ENCODE data around the gene RBMS3.

DNA sequence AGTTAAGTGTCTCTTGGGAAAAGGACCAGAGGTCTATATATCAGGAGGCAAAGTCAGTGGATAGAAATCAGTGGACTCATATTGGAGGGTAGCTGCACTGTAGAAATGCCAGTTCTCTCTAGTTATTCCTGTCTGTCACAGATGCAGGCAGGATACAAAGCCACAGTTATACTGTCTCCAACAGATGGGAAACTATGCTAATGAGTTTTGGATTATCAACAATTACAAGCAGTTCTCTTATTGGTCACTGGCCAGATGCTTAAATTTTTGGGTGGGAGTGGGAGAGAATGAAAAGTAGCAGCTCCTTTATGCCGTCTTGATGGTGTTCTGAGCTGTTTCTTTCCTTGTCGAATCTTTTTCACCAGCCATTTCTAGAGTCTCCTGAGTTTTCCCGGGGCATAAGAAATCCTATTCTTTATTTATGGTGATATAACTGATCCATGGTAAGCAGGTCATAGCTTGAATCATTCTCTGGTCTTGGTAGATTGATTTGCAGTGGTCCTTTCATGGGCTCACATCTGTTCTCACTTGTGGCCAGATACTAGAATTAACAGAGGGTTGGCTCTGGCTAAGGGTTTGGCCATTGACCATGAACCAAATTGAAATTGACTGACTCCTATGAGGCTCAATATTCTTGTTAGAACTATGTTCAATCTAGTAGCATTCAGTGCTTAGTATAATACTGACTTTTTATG is 44.6 kb upstream of the RBMS3 start:
- no peak for TF ChIP-seq POLR2A (IDR thresholded peaks at IDR 0.05; ENCODE audit: low read length)
- TF ChIP-seq GATA1 (IDR thresholded peaks at IDR 0.05; ENCODE audit: low read depth, low read length), result no peak

Data from erythroblast (primary cell).